Measurements from ENCODE around the gene UIMC1.

The UIMC1 gene

DNA sequence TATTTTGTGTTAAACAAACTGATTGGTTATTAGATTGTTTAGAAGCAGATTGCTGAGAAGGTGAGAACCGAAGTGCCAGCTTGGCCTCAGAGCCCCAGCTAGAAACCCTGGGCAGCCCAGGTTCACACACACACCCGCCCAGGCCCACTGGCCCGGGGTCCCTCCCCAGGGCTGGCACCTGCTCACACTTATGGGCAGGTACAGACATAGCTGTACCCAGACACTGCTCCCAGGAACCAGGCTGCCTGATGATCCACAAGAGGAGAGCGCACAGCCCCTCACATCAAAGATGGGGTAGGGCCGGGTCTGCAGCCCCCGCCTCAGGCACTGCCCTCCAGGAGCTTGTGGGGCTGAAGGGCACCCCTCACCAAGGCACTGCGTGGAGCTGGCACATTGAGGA, 140.6 kb downstream of the UIMC1 start:
- no peak for FAIRE-seq

DNA sequence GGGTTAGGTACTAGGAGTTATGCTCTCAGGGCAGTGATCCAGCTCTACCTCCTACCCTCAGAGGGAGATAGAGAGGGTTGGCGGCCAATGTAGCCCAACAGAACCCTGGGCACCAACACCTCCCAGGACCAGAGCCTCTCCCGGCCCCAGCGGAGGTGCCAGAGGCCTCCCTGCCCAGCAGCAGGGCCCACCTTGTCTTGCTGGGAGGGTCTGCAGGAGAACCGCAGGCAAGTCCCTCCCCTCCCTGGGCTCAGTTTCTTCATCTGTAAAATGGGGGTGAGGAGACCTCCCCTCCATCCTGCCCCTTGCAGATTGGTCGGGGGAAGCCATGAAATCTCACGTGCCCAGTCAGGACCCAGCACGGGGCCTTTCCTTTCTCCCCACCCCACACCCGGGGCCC, 141.8 kb downstream of the UIMC1 start:
- no peak for FAIRE-seq

DNA sequence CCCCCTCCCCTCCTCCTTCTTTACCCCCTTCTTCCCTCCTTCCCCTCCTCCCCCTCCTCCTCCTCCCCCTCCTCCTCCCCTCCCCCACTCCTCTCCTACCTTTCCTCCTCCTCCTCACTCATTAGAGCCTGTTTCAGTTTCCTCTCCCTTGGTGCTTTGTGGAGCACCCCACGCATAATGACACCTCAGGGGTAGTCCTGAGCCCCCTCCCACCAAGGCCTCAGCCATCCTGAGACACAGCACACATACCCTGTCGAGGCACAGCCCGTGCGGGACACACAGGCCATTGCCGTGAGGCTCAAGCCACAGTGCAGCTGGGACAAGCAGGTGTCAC, 142.8 kb downstream of the UIMC1 start:
- no peak for FAIRE-seq

DNA sequence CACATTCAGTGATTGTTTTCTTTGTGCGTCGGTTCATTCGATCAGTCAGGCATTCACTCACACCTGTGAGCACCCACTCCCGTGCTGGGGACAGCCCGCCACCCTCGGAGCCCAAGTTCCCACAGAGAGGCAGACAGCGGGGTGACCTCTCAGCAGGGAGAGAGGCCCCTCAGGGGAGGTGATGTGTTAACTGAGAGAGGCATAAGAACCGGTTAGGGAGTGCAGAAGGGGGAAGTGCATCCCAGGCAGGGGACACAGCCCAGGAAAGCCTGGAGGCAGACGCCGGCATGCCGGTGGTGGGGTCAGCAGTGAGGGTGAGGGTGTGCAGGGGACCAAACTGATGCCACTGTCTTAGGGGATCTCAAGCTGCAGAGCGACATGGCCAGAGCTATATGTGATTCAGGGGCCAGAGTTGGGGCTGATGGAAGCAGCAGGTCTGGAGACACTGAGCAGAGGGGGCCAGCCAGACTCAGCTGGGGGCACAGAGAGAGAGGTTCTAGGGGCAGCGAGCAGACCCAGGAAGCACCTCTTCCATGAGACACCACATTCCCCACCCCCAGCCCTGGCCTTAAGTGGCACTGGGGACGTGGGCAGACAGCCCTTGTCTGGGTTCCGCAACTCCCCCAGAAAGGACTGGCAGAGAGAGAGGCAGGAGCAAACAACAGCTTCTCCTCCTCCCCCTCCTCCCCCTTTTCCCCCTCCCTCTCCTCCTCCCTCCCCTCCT, 143.4 kb downstream of the UIMC1 start:
- no peak for FAIRE-seq

DNA sequence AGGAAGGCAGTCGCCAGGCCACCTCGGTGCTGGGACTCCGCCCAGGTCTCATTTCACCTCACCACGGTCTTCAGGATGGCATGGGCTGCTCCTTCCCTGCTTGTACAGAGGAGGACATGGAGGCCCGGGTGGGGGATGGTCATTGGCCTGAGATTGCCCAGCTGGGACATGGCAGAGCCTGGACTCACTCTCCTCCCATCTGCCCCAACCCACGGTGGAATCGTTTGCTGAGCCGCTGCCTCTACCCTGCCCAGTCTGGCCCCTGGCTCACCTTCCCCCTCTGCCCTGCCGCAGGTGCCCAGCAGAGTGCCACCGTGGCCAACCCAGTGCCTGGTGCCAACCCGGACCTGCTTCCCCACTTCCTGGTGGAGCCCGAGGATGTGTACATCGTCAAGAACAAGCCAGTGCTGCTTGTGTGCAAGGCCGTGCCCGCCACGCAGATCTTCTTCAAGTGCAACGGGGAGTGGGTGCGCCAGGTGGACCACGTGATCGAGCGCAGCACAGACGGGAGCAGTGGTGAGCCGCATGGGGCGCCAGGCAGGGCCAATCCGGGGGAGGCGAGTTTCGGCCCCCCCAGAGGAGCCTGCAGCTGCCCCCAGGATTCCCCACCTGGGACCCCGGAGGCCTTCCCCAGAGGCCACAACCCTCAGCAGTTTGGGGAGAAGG, 144.1 kb downstream of the UIMC1 start:
- FAIRE-seq: no peak

DNA sequence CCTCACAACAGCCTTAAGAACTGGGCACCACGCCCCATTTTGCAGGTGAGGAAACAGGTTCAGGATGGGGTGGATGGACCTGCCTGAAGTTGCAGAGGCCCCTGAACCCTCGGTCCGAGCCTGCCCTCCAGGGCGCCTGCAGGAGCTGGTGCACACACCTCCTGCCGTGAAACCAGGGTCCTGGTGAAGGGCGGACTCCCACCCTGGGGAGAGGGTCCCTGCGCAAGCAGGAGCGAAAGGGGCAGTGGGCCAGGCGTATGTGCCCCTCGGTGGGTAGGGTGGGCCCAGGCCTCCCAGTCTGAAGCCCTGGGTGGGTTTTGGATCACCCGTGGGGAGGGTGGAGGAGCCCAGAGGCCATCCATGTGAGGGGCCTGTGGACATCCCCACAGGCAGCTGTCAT, 145.3 kb downstream of the UIMC1 start:
- FAIRE-seq: no peak

DNA sequence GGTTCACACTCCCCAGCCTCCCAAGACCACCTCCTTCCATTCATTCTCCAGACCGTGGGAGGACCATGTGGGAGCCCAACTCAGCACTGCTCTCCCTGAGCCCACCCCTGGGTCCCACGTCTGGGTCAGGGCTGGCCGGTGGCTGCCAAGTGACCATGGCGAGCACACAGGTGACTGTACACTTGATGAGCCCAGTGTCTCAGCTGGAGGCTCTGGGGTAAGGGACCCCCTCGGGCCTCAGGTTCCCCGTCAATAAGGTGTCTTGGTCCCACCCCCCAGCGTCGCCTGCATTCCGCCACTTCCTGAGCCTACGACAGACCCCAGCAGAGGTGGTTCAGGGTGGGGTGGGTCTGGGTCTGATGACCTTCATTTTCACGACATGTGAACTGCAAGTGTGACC, 146.2 kb downstream of the UIMC1 start:
- FAIRE-seq: no peak

DNA sequence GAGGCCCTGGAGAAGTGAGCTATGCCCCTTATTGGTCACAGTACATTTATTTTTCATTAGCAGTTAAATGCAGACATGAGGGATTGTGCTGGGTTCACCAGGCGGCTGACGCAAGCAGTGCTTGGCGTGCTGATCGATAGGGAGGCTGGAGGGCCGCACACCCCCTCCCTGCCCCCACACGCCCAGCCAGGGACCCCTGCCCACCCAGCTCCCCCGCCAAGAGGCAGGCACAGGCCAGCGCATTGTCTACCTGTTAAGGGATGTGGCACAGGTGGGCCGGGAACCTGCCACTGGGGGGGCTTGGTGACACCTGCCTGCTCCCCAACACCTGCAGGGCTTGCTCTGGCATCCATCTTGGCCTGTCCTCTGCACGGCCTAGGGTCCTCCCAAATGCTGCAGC, 146.7 kb downstream of the UIMC1 start:
- FAIRE-seq: no peak

DNA sequence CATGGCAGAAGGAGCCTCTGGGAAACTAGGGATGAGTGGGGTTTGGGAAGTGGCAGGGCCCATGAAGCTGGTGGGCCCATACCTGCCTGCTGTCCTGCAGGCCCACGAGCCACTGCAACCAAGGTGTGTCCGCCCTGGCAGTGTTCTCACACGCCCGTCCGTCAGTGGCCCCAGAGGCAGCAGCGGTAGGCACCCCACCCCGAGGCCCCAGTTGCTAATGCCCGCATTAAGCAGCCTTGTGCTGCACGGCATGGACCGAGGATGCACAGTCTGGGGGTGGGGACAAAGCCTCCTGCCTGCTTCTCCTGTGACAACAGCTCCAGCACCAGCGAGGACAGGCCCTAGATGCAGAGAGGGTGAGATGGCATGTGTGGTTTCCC, 148.7 kb downstream of the UIMC1 start:
- FAIRE-seq: no peak

DNA sequence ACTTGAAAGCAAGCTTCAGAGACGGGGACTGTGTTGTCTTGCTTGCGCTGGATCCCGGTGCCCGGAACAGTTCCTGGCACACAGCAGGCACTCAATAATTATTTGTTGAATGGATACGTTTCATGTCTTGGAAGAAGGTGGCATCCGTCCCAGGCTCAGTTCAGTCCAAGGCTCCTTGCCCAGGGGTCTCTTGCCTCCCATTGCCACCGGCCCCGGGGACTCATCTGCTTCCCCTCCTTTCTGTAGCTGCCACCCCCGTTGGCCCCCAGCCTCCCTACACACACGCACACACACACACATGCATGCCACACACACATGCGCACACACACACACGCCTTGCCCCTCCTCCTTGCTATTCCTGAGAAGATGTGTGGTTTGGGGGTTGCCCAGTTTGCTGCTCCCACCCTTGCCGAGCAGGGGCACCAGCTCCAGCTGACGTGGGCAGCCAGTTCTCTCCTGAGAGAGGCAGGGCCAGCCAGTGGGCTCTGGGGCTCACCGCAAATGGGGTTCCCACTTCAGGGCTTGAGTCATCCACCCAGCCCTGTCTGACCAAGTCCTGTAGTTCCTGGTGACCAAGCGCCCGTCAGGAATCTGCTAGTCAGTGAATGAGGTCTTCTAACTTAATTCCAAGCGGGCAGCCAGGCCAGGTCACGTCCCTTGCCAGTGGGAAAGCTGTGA, 149.2 kb downstream of the UIMC1 start:
- FAIRE-seq: no peak

DNA sequence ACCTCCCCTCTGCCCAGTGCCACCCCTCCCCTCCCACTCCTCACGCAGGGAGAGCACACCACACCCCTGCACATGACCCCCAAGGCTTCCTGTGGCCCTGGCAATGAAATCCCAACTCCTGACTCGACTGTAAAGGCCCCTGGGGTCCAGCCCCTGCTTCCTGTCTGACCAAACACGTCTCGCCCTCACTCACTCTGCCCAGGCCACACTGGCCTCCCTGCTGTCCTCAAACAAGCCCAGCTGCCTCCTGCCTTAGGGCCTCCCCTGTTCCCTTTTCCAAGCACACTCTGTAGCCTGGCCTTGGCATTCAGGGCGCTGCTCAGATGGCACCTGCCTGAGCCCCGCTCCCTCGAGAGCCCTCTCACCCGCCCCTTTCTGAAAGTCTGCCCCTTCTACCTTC, 149.8 kb downstream of the UIMC1 start:
- FAIRE-seq: no peak

DNA sequence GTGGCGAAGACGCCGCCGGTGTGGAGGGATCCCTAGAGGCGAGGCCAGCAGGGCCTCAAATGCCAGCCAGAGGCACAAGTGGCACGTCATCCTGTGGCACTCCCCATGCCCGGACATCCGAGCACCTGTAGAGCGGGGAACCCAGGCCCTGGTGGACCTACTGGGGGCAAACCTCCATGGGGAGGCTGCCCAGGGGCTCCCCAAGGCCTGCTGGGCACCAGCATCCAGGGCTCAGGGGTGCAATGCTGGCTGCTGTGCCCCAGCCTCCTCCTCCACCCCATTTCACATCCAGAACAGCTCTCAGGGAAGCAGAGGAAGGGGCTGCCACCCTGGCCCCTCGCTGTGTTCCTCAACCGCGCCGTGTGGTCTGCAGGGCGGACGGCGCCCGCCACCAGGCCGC, 151.0 kb downstream of the UIMC1 start:
- FAIRE-seq: no peak

All from colon (tissue), 2 donors.